Ishikawa (cell line): Measurements from ENCODE around the gene SKAP1.

Source experiments
- CEBPB ChIP-seq: IDR thresholded peaks from 2 replicates; pipeline ENCODE4 v1.6.1; 2012
- EP300 ChIP-seq: IDR thresholded peaks from 2 replicates; pipeline ENCODE4 v1.6.1; 2012; ENCODE audit warnings: borderline replicate concordance
- FOXM1 ChIP-seq: IDR thresholded peaks from 2 replicates; pipeline ENCODE4 v1.6.1; 2012; ENCODE audit warnings: low read depth, borderline replicate concordance
- RAD21 ChIP-seq: IDR thresholded peaks from 2 replicates; pipeline ENCODE4 v1.6.1; 2012; ENCODE audit warnings: low read depth
- TCF12 ChIP-seq: IDR thresholded peaks from 2 replicates; pipeline ENCODE4 v1.6.1; 2012; ENCODE audit warnings: low read depth
- TEAD4 ChIP-seq: IDR thresholded peaks from 2 replicates; pipeline ENCODE4 v1.6.1; 2012

- no peak for TF ChIP-seq TCF12
- no peak for TF ChIP-seq RAD21
- no peak for TF ChIP-seq CEBPB
- no peak for TF ChIP-seq TEAD4
- TF ChIP-seq FOXM1: no peak
- no peak for TF ChIP-seq EP300
These were observed 255.0 kb downstream of the SKAP1 start for GRCh38 chr17:48174833-48175523.
